22Rv1 (cell line): Measurements from ENCODE around the gene TLE2.

Experiments
- CTCF ChIP-seq: fragments of 450-650 bp; IDR thresholded peaks from 2 replicates; pipeline ENCODE4 v1.5.1; 2017; ENCODE audit warnings: mild to moderate bottlenecking
- ZFX ChIP-seq: fragments of 450-650 bp; IDR thresholded peaks from 2 replicates; pipeline ENCODE4 v1.6.1; 2017; ENCODE audit warnings: antibody characterized with exemption, borderline replicate concordance

- no peak for TF ChIP-seq CTCF
- no peak for TF ChIP-seq ZFX
Measured at GRCh38 chr19:3071768-3072167, 42.7 kb upstream of the TLE2 start.
